Measurements from ENCODE around the gene HSF2BP.

HSF2BP gene

DNA sequence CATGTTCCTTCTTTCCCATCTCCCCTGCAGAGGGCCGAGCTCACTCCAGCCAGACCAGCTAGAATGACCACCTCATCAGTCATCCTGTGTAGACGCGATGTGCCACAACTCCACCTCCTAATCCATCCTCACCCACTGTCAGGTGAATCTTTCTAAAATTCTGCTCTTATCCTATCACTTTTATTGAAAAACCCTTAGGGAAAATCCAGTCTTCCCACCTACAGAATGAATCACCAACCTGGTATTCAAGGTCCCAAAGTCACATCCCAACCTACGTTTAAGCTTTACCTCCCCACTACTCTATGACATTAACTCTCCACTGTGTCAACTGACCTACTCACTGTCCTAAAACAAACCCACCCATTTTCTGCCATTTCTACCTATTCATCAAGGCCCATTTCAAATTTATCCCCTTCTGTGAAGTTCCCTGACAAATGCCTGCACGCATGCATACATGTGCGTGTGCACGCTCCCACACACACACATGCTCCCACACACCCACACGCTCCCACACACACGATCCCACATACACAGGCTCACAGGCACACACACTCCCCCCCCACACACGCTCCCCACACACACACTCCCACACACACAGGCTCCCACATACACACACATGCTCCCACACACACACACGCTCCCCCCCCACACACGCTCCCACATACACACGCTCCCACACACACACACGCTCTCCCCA lies 27.7 kb downstream of the HSF2BP start:
- no peak overlapping the region for H2BK12ac ChIP-seq (ENCODE audit: low read length)
- no peaks in the 10 kb centered on the region for H3K79me1 ChIP-seq (ENCODE audit: low read length)
- H3K27ac ChIP-seq (ENCODE audit: low read depth, low read length) = no peak overlapping the region
- DNase-seq = no peak
- H2AK5ac ChIP-seq (ENCODE audit: low read length) = no peak overlapping the region
- peaks cover 0 to 2% of the 10 kb centered on the region in 2 experiments for H3K4me1 ChIP-seq (ENCODE audit: control insufficient read depth in 1 of 2, insufficient read depth in 2 of 2, low read length in 2 of 2)
- H3K4ac ChIP-seq (ENCODE audit: low read depth, low read length) = no peak overlapping the region
- no peak overlapping the region for H2BK120ac ChIP-seq (ENCODE audit: insufficient read depth, low read length, poor library complexity)
- no peak overlapping the region for H2BK5ac ChIP-seq (ENCODE audit: low read depth, low read length, poor library complexity)
- H4K12ac ChIP-seq (ENCODE audit: low read depth, low read length) = no peak overlapping the region
- H4K8ac ChIP-seq (ENCODE audit: low read depth, low read length) = no peak overlapping the region
- H3K23ac ChIP-seq (ENCODE audit: low read length) = no peak overlapping the region
- H3K36me3 ChIP-seq (ENCODE audit: control insufficient read depth in 1 of 2, insufficient read depth in 2 of 2, low read length in 2 of 2) = no peaks in the 10 kb centered on the region
- no peak overlapping the region for H3K14ac ChIP-seq (ENCODE audit: low read length)
- no peak overlapping the region for H2AFZ ChIP-seq (ENCODE audit: insufficient read depth, low read length, poor library complexity)
- no peaks in the 10 kb centered on the region for H3K27me3 ChIP-seq (ENCODE audit: insufficient read depth, low read length)
- no peaks in the 10 kb centered on the region for H3K79me2 ChIP-seq (ENCODE audit: control insufficient read depth, insufficient read depth, low read length, poor library complexity)
- peaks cover 8% of the 10 kb centered on the region for H3K9me3 ChIP-seq (ENCODE audit: insufficient read depth, low read depth, low read length)
- H3K9ac ChIP-seq (ENCODE audit: low read length) = no peak overlapping the region
- no peak overlapping the region for H4K91ac ChIP-seq (ENCODE audit: low read depth, low read length)
- WGBS (ENCODE audit: extremely low coverage, insufficient coverage, insufficient read length) = 100% methylated on average over 1 of the region's 14 CpGs
- peak overlapping the region; percentile 59 for H3K4me3 ChIP-seq (ENCODE audit: low read depth, low read length)
- no peak overlapping the region for H3K4me2 ChIP-seq (ENCODE audit: low read length)
- no peak overlapping the region for H3K18ac ChIP-seq (ENCODE audit: low read length)

DNA sequence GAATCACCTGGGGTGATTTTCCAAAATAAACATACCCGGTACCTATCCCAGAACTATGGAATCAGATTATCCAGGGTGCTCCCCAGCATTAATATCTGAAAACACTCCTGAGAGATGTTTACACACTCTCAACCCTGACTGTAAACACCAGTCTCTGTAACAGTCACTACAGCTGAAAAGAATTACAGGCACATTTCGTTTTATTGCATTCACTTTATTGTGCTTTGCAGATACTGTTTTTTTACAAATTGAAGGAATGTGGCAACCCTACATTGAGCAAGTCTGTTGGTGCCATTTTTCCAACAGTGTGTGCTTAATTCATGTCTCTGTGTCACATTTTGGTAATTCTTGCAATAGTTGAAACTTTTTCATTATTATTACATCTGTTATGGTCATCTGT lies 31.8 kb downstream of the HSF2BP start:
- no CpG with 5 or more reads among the region's 2 CpGs for WGBS (ENCODE audit: extremely low coverage, insufficient coverage, insufficient read length)
- no peak overlapping the region for H3K9ac ChIP-seq (ENCODE audit: low read length)

DNA sequence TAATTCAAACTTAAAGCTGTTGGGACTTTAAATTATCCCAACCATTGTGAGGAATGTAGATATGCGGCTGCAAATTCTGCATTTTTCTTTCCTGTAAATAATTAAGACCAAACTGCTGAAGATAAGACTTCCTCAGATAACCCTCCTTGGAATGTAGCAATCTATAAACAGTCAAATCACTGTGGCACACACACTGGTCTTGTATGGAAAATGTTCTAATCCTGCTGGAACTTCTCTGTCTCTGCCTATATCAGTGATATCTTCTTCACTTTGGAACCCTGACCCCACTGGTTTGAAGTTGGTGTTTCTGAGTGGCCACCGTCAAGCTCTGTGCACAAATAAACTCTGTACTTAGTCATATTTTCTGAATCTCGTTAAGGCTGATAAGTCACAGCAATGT lies 32.9 kb downstream of the HSF2BP start:
- no peaks in the 10 kb centered on the region for H3K79me2 ChIP-seq (ENCODE audit: control insufficient read depth, insufficient read depth, low read length, poor library complexity)
- peak in 1 of 2 donors; percentile 57 for DNase-seq
- no peaks in the 10 kb centered on the region for H3K27me3 ChIP-seq (ENCODE audit: insufficient read depth, low read length)
- no peaks in the 10 kb centered on the region for H3K79me1 ChIP-seq (ENCODE audit: low read length)
- H3K9me3 ChIP-seq (ENCODE audit: insufficient read depth, low read depth, low read length) = peaks cover 3% of the 10 kb centered on the region
- H4K12ac ChIP-seq (ENCODE audit: low read depth, low read length) = no peak overlapping the region
- H3K18ac ChIP-seq (ENCODE audit: low read length) = no peak overlapping the region
- H2BK12ac ChIP-seq (ENCODE audit: low read length) = no peak overlapping the region
- H3K23ac ChIP-seq (ENCODE audit: low read length) = no peak overlapping the region
- H2AFZ ChIP-seq (ENCODE audit: insufficient read depth, low read length, poor library complexity) = no peak overlapping the region
- no peak overlapping the region for H4K8ac ChIP-seq (ENCODE audit: low read depth, low read length)
- H3K4me3 ChIP-seq (ENCODE audit: low read depth, low read length) = no peak overlapping the region
- no peak overlapping the region for H3K27ac ChIP-seq (ENCODE audit: low read depth, low read length)
- H3K36me3 ChIP-seq (ENCODE audit: control insufficient read depth in 1 of 2, insufficient read depth in 2 of 2, low read length in 2 of 2) = no peaks in the 10 kb centered on the region
- no peak overlapping the region for H2BK120ac ChIP-seq (ENCODE audit: insufficient read depth, low read length, poor library complexity)
- no peak overlapping the region for H2BK5ac ChIP-seq (ENCODE audit: low read depth, low read length, poor library complexity)
- H3K4me2 ChIP-seq (ENCODE audit: low read length) = no peak overlapping the region
- H3K14ac ChIP-seq (ENCODE audit: low read length) = no peak overlapping the region
- no peak overlapping the region for H3K9ac ChIP-seq (ENCODE audit: low read length)
- H3K4ac ChIP-seq (ENCODE audit: low read depth, low read length) = no peak overlapping the region
- no CpG with 5 or more reads among the region's 3 CpGs for WGBS (ENCODE audit: extremely low coverage, insufficient coverage, insufficient read length)
- H3K4me1 ChIP-seq (ENCODE audit: control insufficient read depth in 1 of 2, insufficient read depth in 2 of 2, low read length in 2 of 2) = no peaks in the 10 kb centered on the region
- no peak overlapping the region for H4K91ac ChIP-seq (ENCODE audit: low read depth, low read length)
- H2AK5ac ChIP-seq (ENCODE audit: low read length) = no peak overlapping the region

More for the DNA sequence above, 31.8 kb downstream of the HSF2BP start:
- no peak overlapping the region for H4K91ac ChIP-seq (ENCODE audit: low read depth, low read length)
- H3K79me2 ChIP-seq (ENCODE audit: control insufficient read depth, insufficient read depth, low read length, poor library complexity) = no peaks in the 10 kb centered on the region
- H2BK12ac ChIP-seq (ENCODE audit: low read length) = no peak overlapping the region
- no peaks in the 10 kb centered on the region for H3K36me3 ChIP-seq (ENCODE audit: control insufficient read depth in 1 of 2, insufficient read depth in 2 of 2, low read length in 2 of 2)
- H2AFZ ChIP-seq (ENCODE audit: insufficient read depth, low read length, poor library complexity) = no peak overlapping the region
- no peak for DNase-seq
- H3K4me3 ChIP-seq (ENCODE audit: low read depth, low read length) = no peak overlapping the region
- no peaks in the 10 kb centered on the region for H3K79me1 ChIP-seq (ENCODE audit: low read length)
- no peak overlapping the region for H3K4ac ChIP-seq (ENCODE audit: low read depth, low read length)
- peaks cover 0 to 2% of the 10 kb centered on the region in 2 experiments for H3K4me1 ChIP-seq (ENCODE audit: control insufficient read depth in 1 of 2, insufficient read depth in 2 of 2, low read length in 2 of 2)
- peaks cover 10% of the 10 kb centered on the region for H3K9me3 ChIP-seq (ENCODE audit: insufficient read depth, low read depth, low read length)
- H2BK120ac ChIP-seq (ENCODE audit: insufficient read depth, low read length, poor library complexity) = no peak overlapping the region
- no peaks in the 10 kb centered on the region for H3K27me3 ChIP-seq (ENCODE audit: insufficient read depth, low read length)
- H2BK5ac ChIP-seq (ENCODE audit: low read depth, low read length, poor library complexity) = no peak overlapping the region
- H3K27ac ChIP-seq (ENCODE audit: low read depth, low read length) = no peak overlapping the region
- no peak overlapping the region for H3K14ac ChIP-seq (ENCODE audit: low read length)
- no peak overlapping the region for H3K18ac ChIP-seq (ENCODE audit: low read length)
- no peak overlapping the region for H4K8ac ChIP-seq (ENCODE audit: low read depth, low read length)
- H2AK5ac ChIP-seq (ENCODE audit: low read length) = no peak overlapping the region
- H4K12ac ChIP-seq (ENCODE audit: low read depth, low read length) = no peak overlapping the region
- H3K23ac ChIP-seq (ENCODE audit: low read length) = no peak overlapping the region
- no peak overlapping the region for H3K4me2 ChIP-seq (ENCODE audit: low read length)

DNA sequence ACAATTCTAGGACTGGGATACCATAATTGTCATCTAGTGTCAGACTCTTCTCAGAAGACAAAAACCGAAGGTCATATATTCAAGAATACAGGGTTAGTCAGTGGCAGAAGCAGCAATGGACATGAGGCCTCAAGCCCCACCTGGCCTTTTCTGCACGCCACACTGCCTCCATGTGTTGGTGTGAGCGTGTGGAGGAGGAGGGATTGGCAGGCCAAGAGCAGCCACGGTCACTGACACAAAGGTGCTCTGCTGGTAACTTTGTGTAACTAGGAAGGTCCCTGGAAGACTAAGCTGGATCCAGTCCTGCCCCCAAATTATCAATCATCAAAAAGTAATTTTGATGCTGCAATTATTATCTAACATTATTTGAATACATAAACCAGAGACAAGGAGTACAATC lies 34.9 kb downstream of the HSF2BP start:
- Histone ChIP-seq H4K91ac (ENCODE audit: low read depth, low read length) (no peak overlapping the region), H3K9me3 (ENCODE audit: insufficient read depth, low read depth, low read length) (peaks cover 8% of the 10 kb centered on the region), H3K4me1 (ENCODE audit: control insufficient read depth in 1 of 2, insufficient read depth in 2 of 2, low read length in 2 of 2) (no peaks in the 10 kb centered on the region), H2BK5ac (ENCODE audit: low read depth, low read length, poor library complexity) (no peak overlapping the region), H4K8ac (ENCODE audit: low read depth, low read length) (no peak overlapping the region), H3K4me3 (ENCODE audit: low read depth, low read length) (no peak overlapping the region), H3K23ac (ENCODE audit: low read length) (no peak overlapping the region), H3K9ac (ENCODE audit: low read length) (no peak overlapping the region), H2AK5ac (ENCODE audit: low read length) (no peak overlapping the region), H2AFZ (ENCODE audit: insufficient read depth, low read length, poor library complexity) (no peak overlapping the region), H3K79me1 (ENCODE audit: low read length) (no peaks in the 10 kb centered on the region), H3K27me3 (ENCODE audit: insufficient read depth, low read length) (no peaks in the 10 kb centered on the region), H4K12ac (ENCODE audit: low read depth, low read length) (no peak overlapping the region), H2BK120ac (ENCODE audit: insufficient read depth, low read length, poor library complexity) (no peak overlapping the region), H3K4me2 (ENCODE audit: low read length) (no peak overlapping the region), H3K27ac (ENCODE audit: low read depth, low read length) (no peak overlapping the region), H3K18ac (ENCODE audit: low read length) (no peak overlapping the region), H2BK12ac (ENCODE audit: low read length) (no peak overlapping the region), H3K79me2 (ENCODE audit: control insufficient read depth, insufficient read depth, low read length, poor library complexity) (no peaks in the 10 kb centered on the region), H3K4ac (ENCODE audit: low read depth, low read length) (no peak overlapping the region), H3K14ac (ENCODE audit: low read length) (no peak overlapping the region), H3K36me3 (ENCODE audit: control insufficient read depth in 1 of 2, insufficient read depth in 2 of 2, low read length in 2 of 2) (peaks cover 0 to 3% of the 10 kb centered on the region in 2 experiments)
- DNase-seq = no peak
- no CpG with 5 or more reads among the region's 4 CpGs for WGBS (ENCODE audit: extremely low coverage, insufficient coverage, insufficient read length)
